ENCODE measurements around the gene RANBP3L.
"Not testable (repeated sequence)": the region's sequence is repeated elsewhere in the genome, so short reads cannot be mapped to it uniquely, and the experiment has no call there.

RANBP3L gene

GRCh38 chr5:36283775-36284174, 17.9 kb downstream of the RANBP3L start:
- not testable (repeated sequence) for DNase-seq

GRCh38 chr5:36281626-36282025, 20.1 kb downstream of the RANBP3L start:
- no peak for DNase-seq

GRCh38 chr5:36279054-36279698, 22.5 kb downstream of the RANBP3L start:
- DNase-seq: no peak

- no peak for DNase-seq
Measured at GRCh38 chr5:36277521-36278176, 24.1 kb downstream of the RANBP3L start.

GRCh38 chr5:36276864-36277263, 24.8 kb downstream of the RANBP3L start:
- DNase-seq: no peak

GRCh38 chr5:36273809-36274526, 27.7 kb downstream of the RANBP3L start:
- no peak for DNase-seq

- DNase-seq: no peak
Measured at GRCh38 chr5:36272136-36272690, 29.5 kb downstream of the RANBP3L start.

GRCh38 chr5:36270876-36271575, 30.7 kb downstream of the RANBP3L start:
- no peak for DNase-seq

GRCh38 chr5:36270175-36270574, 31.5 kb downstream of the RANBP3L start:
- DNase-seq: no peak

GRCh38 chr5:36269478-36269877, 32.2 kb downstream of the RANBP3L start:
- DNase-seq: no peak

- no peak for DNase-seq
Measured at GRCh38 chr5:36267905-36268304, 33.8 kb downstream of the RANBP3L start.

GRCh38 chr5:36264202-36264760, 37.4 kb downstream of the RANBP3L start:
- no peak for DNase-seq

- DNase-seq: no peak
Measured at GRCh38 chr5:36261186-36261585, 40.5 kb downstream of the RANBP3L start.

- no peak for DNase-seq
Measured at GRCh38 chr5:36253575-36253974, 48.1 kb downstream of the RANBP3L start.

- DNase-seq: no peak
Measured at GRCh38 chr5:36252722-36253365, 48.9 kb downstream of the RANBP3L start.

- no peak for DNase-seq
Measured at GRCh38 chr5:36251218-36251617, 50.5 kb downstream of the RANBP3L start.

- no peak for DNase-seq
Measured at GRCh38 chr5:36250427-36250826, 51.3 kb downstream of the RANBP3L start.

GRCh38 chr5:36246036-36246800, 55.5 kb downstream of the RANBP3L start:
- DNase-seq: no peak

- DNase-seq: no peak
Measured at GRCh38 chr5:36244076-36244475, 57.6 kb downstream of the RANBP3L start.

GRCh38 chr5:36243653-36244052, 58.0 kb downstream of the RANBP3L start:
- DNase-seq: no peak

Data from activated gamma-delta T cell (primary cell).